ENCODE measurements around the gene NDST3. TPM values are rescaled to one million over a fixed set of nuclear protein-coding genes. Genes with fewer than 3 reads are reported as not detected.

The NDST3 gene
- total RNA-seq, 1 donor from 2014 or later: 0.74 TPM

DNA sequence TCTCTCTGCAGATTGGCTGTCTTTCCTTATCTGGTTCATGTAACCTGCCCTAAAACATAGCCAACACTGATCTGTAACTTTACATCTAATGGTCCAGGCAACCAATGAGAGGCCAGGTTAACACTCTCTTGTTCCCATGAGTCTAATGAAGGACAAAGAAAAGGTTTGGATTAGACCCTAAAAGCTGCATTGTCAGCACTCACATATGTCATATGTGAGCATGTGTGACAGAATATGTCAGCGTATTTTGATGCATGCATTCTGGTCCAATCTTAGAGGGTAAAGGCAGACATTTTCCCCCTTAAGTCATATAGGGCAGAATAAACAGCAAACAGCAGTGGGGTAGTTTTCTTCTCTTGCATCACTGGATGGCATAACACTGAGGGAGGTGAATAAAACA is 3.7 kb downstream of the NDST3 start:
- no peaks in the 10 kb centered on the region for H3K27me3 ChIP-seq
- no peak overlapping the region for H3K4me3 ChIP-seq
- intact Hi-C loops (cut with DNase I): no loop called here
- no peaks in the 10 kb centered on the region for H3K4me1 ChIP-seq
- TF ChIP-seq POLR2A (IDR thresholded peaks at IDR 0.05): no peak
- DNase-seq (ENCODE audit: extremely low spot score in 2 of 2): no peak
- no peaks in the 10 kb centered on the region for H3K9me3 ChIP-seq
- H3K27ac ChIP-seq: no peak overlapping the region
- H3K36me3 ChIP-seq: no peaks in the 10 kb centered on the region

DNA sequence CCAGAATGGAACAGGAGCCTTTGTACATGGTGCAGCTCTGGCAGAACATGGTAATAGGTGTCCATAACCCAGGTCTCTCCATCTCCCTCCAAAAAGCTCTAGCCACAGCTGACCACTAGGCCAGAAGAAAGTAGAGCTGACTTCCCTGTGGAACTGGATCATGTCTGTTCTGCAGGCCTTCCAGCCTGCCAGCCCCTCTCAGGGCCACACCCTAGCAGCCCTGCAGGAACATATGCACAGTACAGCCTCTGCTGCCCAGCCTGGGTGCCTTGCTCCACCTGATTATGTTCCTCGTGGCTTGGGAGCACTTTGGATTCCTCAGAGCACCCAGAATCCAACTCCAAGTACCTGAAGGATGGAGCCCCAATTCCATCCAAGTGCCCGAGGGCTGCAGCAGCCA is 12.0 kb downstream of the NDST3 start:
- intact Hi-C loops (cut with DNase I): no loop called here

DNA sequence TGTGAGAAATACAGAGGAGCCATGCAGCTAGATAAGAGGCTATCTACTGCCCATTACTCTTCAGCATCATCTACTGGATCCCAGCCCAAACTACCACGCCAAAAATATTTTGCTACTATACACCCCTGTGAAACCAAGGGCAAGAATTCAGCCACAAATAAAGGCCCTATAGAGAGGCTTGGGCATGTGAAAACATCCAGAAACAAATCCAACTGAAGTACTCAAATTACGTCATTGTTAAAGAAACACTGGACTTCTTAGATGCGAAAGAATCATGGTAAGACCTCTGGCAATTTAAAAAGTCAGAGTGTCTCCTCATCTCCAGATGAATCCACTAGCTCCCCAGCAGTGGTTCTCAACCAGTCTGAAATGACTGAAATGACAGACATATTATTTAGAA is 12.8 kb downstream of the NDST3 start:
- intact Hi-C loops (cut with DNase I): no loop called here
- DNase-seq (ENCODE audit: extremely low spot score in 2 of 2): no peak
- Histone ChIP-seq H3K36me3 (no peaks in the 10 kb centered on the region), H3K4me3 (no peak overlapping the region), H3K4me1 (no peaks in the 10 kb centered on the region), H3K9me3 (peaks cover 9% of the 10 kb centered on the region), H3K27me3 (no peaks in the 10 kb centered on the region), H3K27ac (no peak overlapping the region)
- TF ChIP-seq, protein P1, sequence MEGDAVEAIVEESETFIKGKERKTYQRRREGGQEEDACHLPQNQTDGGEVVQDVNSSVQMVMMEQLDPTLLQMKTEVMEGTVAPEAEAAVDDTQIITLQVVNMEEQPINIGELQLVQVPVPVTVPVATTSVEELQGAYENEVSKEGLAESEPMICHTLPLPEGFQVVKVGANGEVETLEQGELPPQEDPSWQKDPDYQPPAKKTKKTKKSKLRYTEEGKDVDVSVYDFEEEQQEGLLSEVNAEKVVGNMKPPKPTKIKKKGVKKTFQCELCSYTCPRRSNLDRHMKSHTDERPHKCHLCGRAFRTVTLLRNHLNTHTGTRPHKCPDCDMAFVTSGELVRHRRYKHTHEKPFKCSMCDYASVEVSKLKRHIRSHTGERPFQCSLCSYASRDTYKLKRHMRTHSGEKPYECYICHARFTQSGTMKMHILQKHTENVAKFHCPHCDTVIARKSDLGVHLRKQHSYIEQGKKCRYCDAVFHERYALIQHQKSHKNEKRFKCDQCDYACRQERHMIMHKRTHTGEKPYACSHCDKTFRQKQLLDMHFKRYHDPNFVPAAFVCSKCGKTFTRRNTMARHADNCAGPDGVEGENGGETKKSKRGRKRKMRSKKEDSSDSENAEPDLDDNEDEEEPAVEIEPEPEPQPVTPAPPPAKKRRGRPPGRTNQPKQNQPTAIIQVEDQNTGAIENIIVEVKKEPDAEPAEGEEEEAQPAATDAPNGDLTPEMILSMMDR (IDR thresholded peaks at IDR 0.05): no peak
- TF ChIP-seq POLR2AphosphoS5 (IDR thresholded peaks at IDR 0.05; ENCODE audit: insufficient read depth in 1 of 2, low read depth in 1 of 2): no peak
- TF ChIP-seq POLR2A (IDR thresholded peaks at IDR 0.05): no peak

More for the DNA sequence above, 12.0 kb downstream of the NDST3 start:
- Histone ChIP-seq H3K4me3 (no peak overlapping the region), H3K9me3 (peaks cover 9% of the 10 kb centered on the region), H3K27ac (no peak overlapping the region), H3K4me1 (no peaks in the 10 kb centered on the region), H3K36me3 (no peaks in the 10 kb centered on the region), H3K27me3 (no peaks in the 10 kb centered on the region)
- no peak for DNase-seq (ENCODE audit: extremely low spot score in 2 of 2)
- TF ChIP-seq, protein P1 (IDR thresholded peaks at IDR 0.05): no peak

DNA sequence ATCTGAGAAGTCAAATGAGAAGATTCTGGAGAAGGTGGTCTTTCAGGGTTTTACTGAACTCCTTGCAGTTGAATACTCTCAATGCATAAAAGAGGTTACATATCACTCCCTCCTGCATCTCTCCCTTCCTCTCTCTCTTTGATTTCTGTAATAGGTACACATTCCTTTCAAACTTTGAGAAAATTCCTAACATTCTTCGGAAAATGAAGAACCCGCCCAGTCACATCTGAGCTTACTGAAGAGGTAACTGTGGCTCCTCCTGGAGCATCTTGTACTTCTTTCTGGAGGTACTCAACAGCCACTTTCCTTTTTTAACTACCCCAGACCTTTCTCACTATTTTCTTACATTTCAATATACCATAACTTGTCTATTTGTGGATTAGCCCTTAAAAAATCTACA is 24.7 kb downstream of the NDST3 start:
- no peaks in the 10 kb centered on the region for H3K36me3 ChIP-seq
- H3K9me3 ChIP-seq: no peaks in the 10 kb centered on the region
- H3K27me3 ChIP-seq: no peaks in the 10 kb centered on the region
- no peaks in the 10 kb centered on the region for H3K4me1 ChIP-seq
- H3K27ac ChIP-seq: no peak overlapping the region
- TF ChIP-seq, protein P1 (IDR thresholded peaks at IDR 0.05): no peak
- TF ChIP-seq POLR2AphosphoS5 (IDR thresholded peaks at IDR 0.05; ENCODE audit: insufficient read depth in 1 of 2, low read depth in 1 of 2): no peak
- no peak for TF ChIP-seq POLR2A (IDR thresholded peaks at IDR 0.05)
- H3K4me3 ChIP-seq: no peak overlapping the region
- DNase-seq (ENCODE audit: extremely low spot score in 2 of 2): no peak
- intact Hi-C loops (cut with DNase I): no loop called here

DNA sequence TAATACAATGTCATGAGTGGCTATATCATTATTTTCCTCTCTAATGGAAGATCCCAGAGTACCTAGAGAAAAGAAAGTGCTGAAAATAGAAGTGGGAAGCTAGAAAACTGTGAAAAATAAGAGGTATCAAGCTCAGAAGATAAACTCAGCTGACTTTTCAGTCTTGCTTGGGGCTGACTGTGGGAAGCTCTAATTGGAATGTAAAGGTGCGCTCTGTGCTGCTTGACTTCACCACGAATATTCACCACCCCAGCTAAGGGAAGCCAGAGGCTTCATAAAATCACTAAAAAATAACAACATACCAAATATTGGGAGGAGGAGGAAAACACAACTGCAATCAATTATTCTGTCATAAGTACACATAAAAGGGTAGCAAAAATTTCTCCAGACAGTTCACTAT is 25.1 kb downstream of the NDST3 start:
- Histone ChIP-seq H3K9me3 (no peaks in the 10 kb centered on the region), H3K27ac (no peak overlapping the region), H3K27me3 (no peaks in the 10 kb centered on the region), H3K4me1 (no peaks in the 10 kb centered on the region), H3K36me3 (no peaks in the 10 kb centered on the region), H3K4me3 (no peak overlapping the region)
- intact Hi-C loops (cut with DNase I): no loop called here
- no peak for DNase-seq (ENCODE audit: extremely low spot score in 2 of 2)
- no peak for TF ChIP-seq POLR2A (IDR thresholded peaks at IDR 0.05)
- no peak for TF ChIP-seq POLR2AphosphoS5 (IDR thresholded peaks at IDR 0.05; ENCODE audit: insufficient read depth in 1 of 2, low read depth in 1 of 2)
- TF ChIP-seq, protein P1 (IDR thresholded peaks at IDR 0.05): no peak
